Loucy (cell line): Measurements from ENCODE around the gene TBC1D22A.

ENCODE experiments used
- H2AFZ ChIP-seq: fragments of 200-600 bp; sonication (generic); 2 replicates; pipeline ENCODE4 v1.6.0; 2016; ENCODE audit warnings: antibody characterized with exemption, mild to moderate bottlenecking, low read length, moderate library complexity
- H3F3A ChIP-seq: fragments of 200-600 bp; 2 replicates; pipeline ENCODE4 v1.6.0; 2016; ENCODE audit warnings: antibody characterized with exemption, low read depth, mild to moderate bottlenecking
- H3K27me3 ChIP-seq: fragments of 200-600 bp; sonication (generic); 2 replicates; pipeline ENCODE4 v1.6.1; 2014; ENCODE audit warnings: low read length, mild to moderate bottlenecking; ENCODE audit not compliant: insufficient read depth, poor library complexity, severe bottlenecking
- H3K36me3 ChIP-seq: fragments of 200-600 bp; sonication (generic); 2 replicates; pipeline ENCODE4 v1.6.1; 2016; ENCODE audit warnings: low read length; ENCODE audit not compliant: insufficient read depth
- H3K4me1 ChIP-seq: fragments of 200-600 bp; sonication (generic); 2 replicates; pipeline ENCODE4 v1.5.1; 2014; ENCODE audit warnings: low read length, mild to moderate bottlenecking; ENCODE audit not compliant: insufficient read depth, poor library complexity, severe bottlenecking
- H3K4me2 ChIP-seq: fragments of 200-600 bp; sonication (generic); 2 replicates; pipeline ENCODE4 v1.6.0; 2014; ENCODE audit warnings: antibody characterized with exemption, low read length, low read depth, mild to moderate bottlenecking; ENCODE audit not compliant: poor library complexity, severe bottlenecking
- H3K4me3 ChIP-seq: fragments of 200-600 bp; sonication (generic); 2 replicates; pipeline ENCODE4 v1.5.1; 2014; ENCODE audit warnings: low read length, mild to moderate bottlenecking, mixed read lengths; ENCODE audit not compliant: poor library complexity, severe bottlenecking
- H3K79me2 ChIP-seq: fragments of 200-600 bp; sonication (generic); 2 replicates; pipeline ENCODE4 v1.6.1; 2014; ENCODE audit warnings: low read length; ENCODE audit not compliant: insufficient read depth
- H3K9ac ChIP-seq: fragments of 200-600 bp; sonication (generic); 2 replicates; pipeline ENCODE4 v1.6.0; 2014; ENCODE audit warnings: mild to moderate bottlenecking, low read depth, low read length, moderate library complexity; ENCODE audit not compliant: poor library complexity, severe bottlenecking
- H3K9me2 ChIP-seq: fragments of 200-600 bp; sonication (generic); replicated peaks from 2 replicates; pipeline ENCODE4 v1.6.1; 2016; ENCODE audit warnings: low read depth, low read length, mixed read lengths
- H3K9me3 ChIP-seq: fragments of 200-600 bp; sonication (generic); 2 replicates; pipeline ENCODE4 v1.6.1; 2014; ENCODE audit warnings: mild to moderate bottlenecking, antibody characterized with exemption, low read length, low read depth; ENCODE audit not compliant: insufficient read depth
- H4K20me1 ChIP-seq: fragments of 200-600 bp; sonication (generic); 2 replicates; pipeline ENCODE4 v1.6.0; 2014; ENCODE audit warnings: antibody characterized with exemption, low read length, mild to moderate bottlenecking; ENCODE audit not compliant: insufficient read depth, poor library complexity, severe bottlenecking
- CTCF ChIP-seq: fragments of 200-600 bp; sonication (generic); conservative IDR thresholded peaks from 2 replicates; pipeline ENCODE4 v1.5.1; 2014; ENCODE audit warnings: mild to moderate bottlenecking, antibody characterized with exemption, low read length
- EZH2phosphoT487 ChIP-seq: fragments of 200-600 bp; IDR thresholded peaks from 2 replicates; pipeline ENCODE4 v1.6.1; 2018; ENCODE audit warnings: antibody characterized with exemption, mild to moderate bottlenecking, moderate library complexity, borderline replicate concordance

Gene TBC1D22A

GRCh38 chr22:46958191-46958590 is 195.7 kb downstream of the TBC1D22A start:
- no peaks in the 10 kb centered on the region for H3K9me3 ChIP-seq
- no peaks in the 10 kb centered on the region for H3K4me1 ChIP-seq
- H3K4me3 ChIP-seq, result no peak overlapping the region
- H3K36me3 ChIP-seq, result no peaks in the 10 kb centered on the region
- TF ChIP-seq EZH2phosphoT487 (no peak), CTCF (no peak)
- no peaks in the 10 kb centered on the region for H3K9me2 ChIP-seq
- H2AFZ ChIP-seq, result no peak overlapping the region
- H3K4me2 ChIP-seq, result no peak overlapping the region
- H3F3A ChIP-seq, result no peaks in the 10 kb centered on the region
- H4K20me1 ChIP-seq, result no peaks in the 10 kb centered on the region
- H3K27me3 ChIP-seq, result no peaks in the 10 kb centered on the region
- H3K79me2 ChIP-seq, result no peaks in the 10 kb centered on the region; the same call in 1 of the 2 replicates
- H3K9ac ChIP-seq, result no peak overlapping the region

- H3K4me3 ChIP-seq, result no peak overlapping the region
- TF ChIP-seq EZH2phosphoT487 (no peak), CTCF (no peak)
- H3F3A ChIP-seq, result no peaks in the 10 kb centered on the region
- H4K20me1 ChIP-seq, result no peaks in the 10 kb centered on the region
- no peak overlapping the region for H2AFZ ChIP-seq
- H3K27me3 ChIP-seq, result no peaks in the 10 kb centered on the region
- H3K36me3 ChIP-seq, result no peaks in the 10 kb centered on the region
- H3K9me2 ChIP-seq, result no peaks in the 10 kb centered on the region
- no peaks in the 10 kb centered on the region for H3K4me1 ChIP-seq
- no peak overlapping the region for H3K9ac ChIP-seq
- no peaks in the 10 kb centered on the region for H3K9me3 ChIP-seq
- H3K4me2 ChIP-seq, result no peak overlapping the region
- no peaks in the 10 kb centered on the region; the same call in 1 of the 2 replicates for H3K79me2 ChIP-seq
Measured at GRCh38 chr22:46958658-46959057, 196.2 kb downstream of the TBC1D22A start.

GRCh38 chr22:46959369-46959768 is 196.9 kb downstream of the TBC1D22A start:
- no peaks in the 10 kb centered on the region for H4K20me1 ChIP-seq
- TF ChIP-seq CTCF (no peak), EZH2phosphoT487 (no peak)
- H3F3A ChIP-seq, result no peaks in the 10 kb centered on the region
- H3K4me1 ChIP-seq, result no peaks in the 10 kb centered on the region
- H3K9ac ChIP-seq, result no peak overlapping the region
- H3K36me3 ChIP-seq, result no peaks in the 10 kb centered on the region
- H3K4me2 ChIP-seq, result no peak overlapping the region
- H3K4me3 ChIP-seq, result no peak overlapping the region
- no peak overlapping the region for H2AFZ ChIP-seq
- H3K79me2 ChIP-seq, result no peaks in the 10 kb centered on the region; the same call in 1 of the 2 replicates
- no peaks in the 10 kb centered on the region for H3K27me3 ChIP-seq
- H3K9me3 ChIP-seq, result no peaks in the 10 kb centered on the region
- no peaks in the 10 kb centered on the region for H3K9me2 ChIP-seq
